ENCODE data around the gene SLC48A1.

GRCh38 chr12:47787596-47788319 lies 14.7 kb downstream of the SLC48A1 start:
- no peak for TF ChIP-seq CTCF (IDR thresholded peaks at IDR 0.05; ENCODE audit: poor library complexity, severe bottlenecking)
- no peak for TF ChIP-seq SMC3 (conservative IDR thresholded peaks at IDR 0.05; ENCODE audit: poor library complexity)
- no peak for TF ChIP-seq REST (IDR thresholded peaks at IDR 0.05; ENCODE audit: borderline replicate concordance)
- TF ChIP-seq EP300 (conservative IDR thresholded peaks at IDR 0.05; ENCODE audit: poor library complexity, severe bottlenecking) = no peak
- no peak for TF ChIP-seq RAD21 (conservative IDR thresholded peaks at IDR 0.05)
- TF ChIP-seq EZH2 (IDR thresholded peaks at IDR 0.05; ENCODE audit: borderline replicate concordance, insufficient read depth, low read length, poor library complexity, severe bottlenecking) = no peak
